ENCODE results near the gene TMPRSS13.
"Not testable (repeated sequence)": the region's sequence is repeated elsewhere in the genome, so short reads cannot be mapped to it uniquely, and the experiment has no call there.

The TMPRSS13 gene

DNA sequence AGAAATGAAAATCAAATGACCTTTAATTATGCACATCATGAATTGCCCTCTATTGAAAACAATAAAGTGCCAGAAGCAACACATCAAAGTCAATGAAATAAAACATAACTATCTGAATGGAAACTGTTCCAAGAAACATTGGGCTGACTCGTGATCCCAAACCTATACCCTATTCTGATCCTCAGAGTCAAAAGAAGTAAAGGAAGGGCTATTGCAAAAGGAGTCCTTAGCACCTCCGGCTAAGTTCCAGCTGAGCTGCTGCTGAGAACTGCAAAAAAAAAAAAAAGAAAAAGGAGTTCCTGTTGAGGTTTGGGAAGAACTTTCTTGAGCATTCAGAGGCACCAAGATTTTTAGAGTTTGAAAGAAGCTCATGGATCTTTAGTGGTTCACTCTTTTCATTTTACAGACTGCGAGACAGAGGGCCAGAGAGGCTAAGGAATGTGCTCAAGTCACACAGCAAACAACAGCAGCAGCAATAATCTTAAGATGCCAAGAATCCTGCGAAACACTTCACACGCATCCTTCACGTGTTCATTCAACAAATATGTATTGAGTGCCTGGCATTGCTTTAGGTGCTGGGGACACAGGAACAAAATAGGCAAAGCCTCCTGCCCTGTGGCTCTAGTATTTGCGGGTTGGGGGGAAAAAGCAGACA, 841 bp upstream of the TMPRSS13 start:
- no peak for DNase-seq

DNA sequence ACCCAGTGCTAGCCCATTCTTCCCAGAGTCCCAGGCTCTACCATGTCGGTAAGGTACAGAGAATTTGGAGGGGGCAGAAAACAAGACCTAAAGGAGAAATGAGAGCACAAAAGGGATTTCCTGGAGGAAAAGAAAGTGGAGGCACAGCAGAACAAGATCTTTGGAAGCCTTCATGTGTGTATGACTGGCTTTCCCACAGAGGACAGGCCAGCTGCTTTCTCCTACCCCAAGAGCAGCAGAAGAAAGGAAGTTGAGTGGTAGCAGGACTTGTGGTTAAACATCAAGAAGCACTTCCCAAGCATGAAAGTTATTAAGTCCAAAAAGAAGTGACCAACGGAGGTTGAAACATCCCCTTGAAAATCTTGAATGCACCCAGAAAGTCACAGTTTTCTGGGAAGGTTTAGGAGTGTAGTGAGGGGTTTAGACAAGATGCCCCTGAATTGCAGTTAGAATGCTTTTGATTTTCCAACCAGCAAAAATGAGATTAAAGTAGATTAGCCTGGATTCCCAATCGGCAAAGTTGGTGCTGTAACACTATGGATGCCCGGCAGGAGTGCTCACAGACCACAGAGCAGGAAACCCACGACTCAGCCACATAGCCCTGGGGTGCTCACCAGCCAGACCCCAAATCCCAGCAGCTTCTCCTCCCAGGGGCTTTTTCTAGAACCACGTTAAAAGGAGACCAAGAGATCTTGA, 608 bp downstream of the TMPRSS13 start:
- DNase-seq, result no peak

DNA sequence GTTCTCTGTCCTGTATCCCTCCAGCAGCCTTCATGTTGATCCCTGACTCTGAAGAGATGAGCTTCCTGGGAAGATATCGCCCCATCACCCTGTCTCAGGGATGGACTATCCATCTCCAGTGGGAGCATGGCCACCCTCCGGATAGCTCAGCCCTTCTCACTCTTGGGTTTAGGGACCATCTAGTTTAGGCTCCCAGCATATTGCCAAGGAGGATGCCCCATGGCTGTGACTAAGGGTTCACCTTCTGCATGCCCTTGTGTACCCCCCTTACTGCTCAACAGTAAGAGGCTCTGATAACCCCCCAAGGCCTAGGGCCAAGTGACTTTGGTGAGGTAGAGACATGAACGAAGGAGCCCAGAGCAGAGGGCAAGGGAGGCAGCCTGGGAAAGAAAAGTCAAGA, 1.3 kb downstream of the TMPRSS13 start:
- no peak for DNase-seq

DNA sequence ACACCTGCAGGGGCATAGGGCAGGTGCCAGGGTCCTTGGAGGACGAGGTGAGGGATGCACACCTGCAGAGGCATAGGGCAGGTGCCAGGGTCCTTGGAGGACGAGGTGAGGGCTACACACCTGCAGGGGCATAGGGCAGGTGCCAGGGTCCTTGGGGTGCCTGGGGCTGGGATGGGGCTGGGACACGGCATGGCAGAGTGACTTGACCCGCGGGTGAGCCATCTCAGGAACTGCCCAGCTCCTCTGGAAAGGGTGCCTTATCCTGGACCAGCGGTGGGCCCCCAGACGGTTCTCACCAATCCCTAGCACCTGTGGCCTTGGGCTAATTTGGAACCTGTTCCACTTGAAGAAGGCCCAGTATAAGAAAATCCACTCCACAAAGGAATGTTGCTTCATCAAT, 3.0 kb downstream of the TMPRSS13 start:
- DNase-seq, result not testable (repeated sequence)

DNA sequence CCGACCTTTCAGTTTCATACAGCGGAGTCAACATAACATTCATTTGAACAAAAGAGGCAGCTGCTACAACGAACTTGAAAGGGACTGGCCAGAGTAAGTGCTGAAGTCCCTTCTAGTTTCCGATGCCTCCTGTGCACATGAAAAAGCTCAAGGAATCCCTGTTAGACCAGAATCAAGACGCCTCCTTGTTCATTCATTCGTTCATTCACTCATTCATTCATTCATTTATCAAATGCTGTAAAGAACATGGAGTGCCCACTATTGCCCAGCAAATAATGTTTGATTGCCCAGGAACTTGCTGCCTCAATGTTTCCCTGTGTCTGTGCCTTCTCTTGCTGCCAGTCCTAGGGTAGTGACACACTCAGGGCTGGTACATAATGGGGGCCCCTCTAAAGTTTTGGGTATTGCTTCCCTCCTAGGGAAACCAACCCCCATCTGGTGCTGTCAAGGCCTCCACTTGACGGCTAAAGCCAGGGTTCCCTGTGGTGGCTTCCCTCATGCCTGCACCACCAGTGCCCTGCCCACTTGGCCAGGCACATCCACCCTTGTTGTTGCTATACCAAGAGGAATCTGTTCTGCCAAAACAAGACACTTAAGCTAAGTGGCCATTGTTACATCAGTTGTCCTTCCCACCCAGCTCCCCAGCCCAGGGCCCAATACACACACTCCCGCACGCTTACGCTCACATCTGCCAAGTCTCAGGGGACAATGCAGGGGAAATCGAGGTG, 3.8 kb downstream of the TMPRSS13 start:
- no peak for DNase-seq

DNA sequence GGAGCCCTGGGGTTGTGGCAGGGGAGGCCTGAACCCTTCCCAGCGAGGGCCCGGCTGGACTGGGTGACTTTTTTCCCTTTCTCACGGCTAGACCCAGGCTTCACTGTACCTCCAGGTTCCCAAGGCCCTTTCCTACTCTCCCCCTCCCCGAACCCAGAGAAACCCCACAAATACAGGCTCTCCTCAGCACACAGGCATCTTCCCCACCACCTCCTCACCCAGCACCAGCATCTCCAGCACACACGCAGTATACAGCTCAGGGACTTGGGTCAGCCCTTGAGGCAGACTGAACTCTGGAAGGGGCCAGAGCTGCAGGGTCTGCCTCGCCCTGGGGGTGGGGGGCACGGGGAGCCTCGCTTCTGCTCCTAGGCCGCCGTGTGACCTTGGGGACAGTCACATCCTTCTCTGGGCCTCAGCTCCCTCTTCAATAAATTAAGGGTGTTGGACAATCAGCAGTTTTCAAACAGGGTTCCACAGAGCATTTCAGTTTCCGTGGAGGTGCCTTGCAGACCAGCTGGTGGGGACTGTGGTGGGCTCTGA, 4.5 kb downstream of the TMPRSS13 start:
- no peak for DNase-seq

DNA sequence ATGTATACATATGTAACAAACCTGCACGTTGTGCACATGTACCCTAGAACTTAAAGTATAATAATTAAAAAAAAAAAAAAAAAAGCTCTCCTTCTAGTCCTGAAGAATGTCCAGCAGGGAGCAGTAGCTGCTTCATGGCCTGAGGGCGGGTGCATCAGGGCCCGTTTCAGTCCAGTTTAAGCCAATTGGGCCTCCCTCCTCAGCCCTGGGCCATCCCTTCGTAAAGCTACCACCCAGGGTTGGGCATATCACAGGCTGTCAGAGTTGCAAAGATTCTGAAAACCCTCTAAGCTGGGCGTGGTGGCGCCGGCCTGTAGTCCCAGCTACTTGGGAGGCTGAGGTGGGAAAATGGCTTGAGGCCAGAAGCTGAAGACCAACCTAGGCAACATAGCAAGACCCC, 5.4 kb downstream of the TMPRSS13 start:
- DNase-seq, result no peak

DNA sequence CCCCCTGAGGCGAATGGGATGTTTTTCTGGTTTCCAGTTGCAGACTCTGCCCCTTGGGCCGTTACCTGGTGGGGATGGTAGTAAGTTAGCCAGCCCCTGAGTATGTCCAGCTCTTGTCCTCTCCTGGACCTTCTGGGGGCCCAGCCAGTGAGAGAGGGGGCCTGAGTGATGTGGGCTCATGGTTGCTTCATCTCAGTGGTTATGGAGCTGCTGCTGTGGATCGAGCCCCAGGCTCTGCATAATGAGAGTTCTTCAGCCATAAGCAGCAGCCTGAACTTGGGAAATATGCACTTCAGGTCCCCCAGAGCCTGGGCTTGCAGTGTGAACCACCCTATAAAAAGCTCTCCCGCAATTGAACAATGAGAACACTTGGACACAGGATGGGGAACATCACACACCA, 5.9 kb downstream of the TMPRSS13 start:
- no peak for DNase-seq

DNA sequence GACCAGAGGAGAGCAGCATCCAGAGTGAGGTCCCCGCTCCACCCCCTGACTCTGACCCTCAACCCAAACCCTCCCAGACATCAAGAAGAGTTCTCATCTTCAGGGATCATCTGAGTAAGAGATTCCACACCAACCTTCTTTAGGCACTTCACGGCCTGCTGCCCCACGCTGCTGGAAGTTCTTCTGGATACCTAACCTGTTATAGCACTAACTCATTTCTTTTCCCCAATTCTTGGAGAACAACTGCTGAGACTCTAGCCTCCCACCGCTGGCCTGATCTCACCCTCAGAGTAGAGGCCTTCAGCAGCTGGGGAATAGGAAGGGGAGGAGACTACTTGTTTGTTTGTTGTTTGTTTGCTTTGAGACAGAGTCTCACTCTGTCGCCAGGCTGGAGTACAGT, 7.3 kb downstream of the TMPRSS13 start:
- no peak for DNase-seq

DNA sequence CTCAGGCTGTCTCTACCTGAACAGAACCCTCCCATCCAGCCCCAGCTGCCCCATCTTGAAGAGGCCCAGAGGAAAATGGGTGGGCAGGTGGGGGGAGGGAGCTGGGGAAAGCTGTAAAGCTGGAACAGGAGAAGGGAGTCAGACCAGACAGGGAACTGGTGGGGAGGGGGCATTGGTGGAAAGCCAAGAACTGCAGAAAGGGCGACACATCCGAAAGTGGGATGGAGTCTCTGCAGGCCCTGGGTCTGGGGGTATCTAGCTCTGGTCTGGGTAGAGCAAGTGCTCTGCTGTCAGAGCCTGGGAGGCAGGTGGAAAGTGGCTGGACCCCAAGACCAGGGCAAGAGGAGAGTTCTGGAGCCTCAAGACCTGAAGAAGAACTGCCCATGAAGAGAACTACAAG, 7.7 kb downstream of the TMPRSS13 start:
- DNase-seq, result no peak

DNA sequence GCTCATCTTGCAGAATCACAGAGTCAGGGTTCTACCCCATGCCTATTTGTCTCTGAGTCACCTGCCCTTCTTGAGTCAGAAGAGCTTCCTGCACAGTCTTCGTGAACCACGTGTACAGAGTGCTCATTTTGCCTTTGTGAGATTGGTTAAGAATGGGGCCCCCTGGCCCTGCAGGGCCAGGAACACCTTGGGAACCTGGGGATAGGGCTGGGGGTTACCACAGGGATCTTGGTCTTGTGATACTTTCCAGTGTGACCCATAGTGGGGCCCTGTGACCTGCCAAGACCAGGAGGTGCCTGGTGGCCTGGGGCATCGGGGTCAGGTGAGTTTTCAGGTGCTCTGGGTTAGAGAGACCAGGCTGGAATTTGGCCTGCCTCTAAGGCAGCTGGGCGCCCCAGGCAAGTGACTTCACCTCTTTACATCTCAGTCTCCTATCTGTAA, 9.4 kb downstream of the TMPRSS13 start:
- DNase-seq, result no peak

DNA sequence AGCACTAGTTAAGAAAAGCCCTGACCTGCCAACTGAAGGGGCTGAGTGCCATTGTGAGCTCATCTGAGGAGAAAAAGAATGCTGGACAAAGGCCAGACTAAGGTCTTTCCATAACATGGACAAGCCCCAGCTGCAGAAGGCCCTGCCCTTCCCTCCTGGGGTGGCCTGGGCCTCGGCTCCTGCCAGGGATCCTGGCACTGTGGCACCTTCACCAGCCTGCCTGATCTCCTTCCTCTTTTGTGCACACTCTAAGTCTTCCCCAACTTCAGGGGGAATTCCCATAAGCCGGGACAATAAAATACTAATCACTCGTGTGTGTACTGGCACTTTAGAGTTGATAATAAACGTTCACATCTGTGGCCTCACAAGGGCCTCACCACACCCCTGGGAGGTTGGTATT, 9.9 kb downstream of the TMPRSS13 start:
- DNase-seq, result no peak

DNA sequence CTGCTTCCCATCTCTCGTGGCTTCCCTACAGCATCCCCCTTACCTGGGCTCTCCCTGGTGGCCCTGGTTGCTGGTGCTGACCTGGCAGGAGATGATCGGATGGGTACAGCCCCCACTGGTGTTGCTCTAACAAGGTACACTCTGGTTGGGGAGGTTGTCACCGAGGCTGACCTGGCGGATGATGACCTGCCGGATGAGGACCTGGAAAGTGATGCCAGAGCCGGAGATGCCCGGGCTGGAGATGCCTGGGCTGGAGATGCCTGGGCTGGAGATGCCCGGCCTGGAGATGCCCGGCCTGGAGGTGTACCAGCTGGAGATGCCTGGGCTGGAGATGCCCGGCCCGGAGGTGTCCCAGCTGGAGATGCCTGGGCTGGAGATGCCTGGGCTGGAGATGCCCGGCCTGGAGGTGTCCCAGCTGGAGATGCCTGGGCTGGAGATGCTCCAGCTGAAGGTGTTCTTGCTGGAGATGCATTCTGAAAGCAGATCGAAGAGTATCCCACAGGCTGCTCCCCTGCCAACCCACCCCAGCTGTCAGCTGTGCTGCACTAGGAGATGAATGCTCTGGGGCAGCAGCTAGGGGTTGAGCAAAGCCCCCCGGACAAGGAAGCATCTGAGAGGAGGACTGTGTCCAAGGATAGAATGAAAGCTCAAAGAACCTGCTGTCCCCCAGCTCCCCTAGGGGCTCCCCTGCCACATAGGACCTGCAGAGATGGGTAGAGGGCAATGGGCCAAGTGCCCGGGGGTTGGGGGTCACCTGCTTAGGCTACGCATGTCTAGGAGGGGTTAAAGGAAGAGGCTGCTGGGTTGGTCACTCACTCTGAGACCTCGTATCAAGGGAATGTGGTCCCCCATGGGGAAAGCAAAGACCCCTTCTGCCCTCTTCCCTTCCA, 10.6 kb downstream of the TMPRSS13 start:
- no peak for DNase-seq

DNA sequence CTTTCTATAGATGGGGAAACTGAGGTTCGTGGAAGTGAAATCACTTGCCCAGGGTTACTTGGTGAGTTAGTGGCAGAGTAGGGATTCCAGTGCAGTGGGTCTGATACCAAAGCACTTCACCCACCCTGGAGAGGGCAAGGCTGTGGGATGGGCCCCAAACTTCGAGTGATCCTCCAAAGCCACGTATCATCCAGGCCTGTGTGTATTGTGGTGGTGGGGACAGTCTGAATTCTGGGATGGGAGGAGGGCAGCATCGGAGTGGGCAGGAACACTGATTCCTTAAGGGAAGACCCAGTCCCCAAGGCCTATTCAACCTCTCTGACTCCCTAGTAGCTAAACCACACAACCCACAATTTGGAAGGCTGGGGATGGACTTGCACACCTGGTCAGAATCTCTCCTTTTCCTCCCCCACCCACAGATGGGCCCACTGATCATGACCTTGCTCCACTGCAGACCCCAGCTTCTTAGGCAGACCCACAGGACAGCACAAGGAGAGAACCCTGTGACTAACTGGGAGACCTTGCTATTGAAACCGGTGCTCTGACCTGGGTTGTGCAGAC, 11.5 kb downstream of the TMPRSS13 start:
- DNase-seq, result no peak

DNA sequence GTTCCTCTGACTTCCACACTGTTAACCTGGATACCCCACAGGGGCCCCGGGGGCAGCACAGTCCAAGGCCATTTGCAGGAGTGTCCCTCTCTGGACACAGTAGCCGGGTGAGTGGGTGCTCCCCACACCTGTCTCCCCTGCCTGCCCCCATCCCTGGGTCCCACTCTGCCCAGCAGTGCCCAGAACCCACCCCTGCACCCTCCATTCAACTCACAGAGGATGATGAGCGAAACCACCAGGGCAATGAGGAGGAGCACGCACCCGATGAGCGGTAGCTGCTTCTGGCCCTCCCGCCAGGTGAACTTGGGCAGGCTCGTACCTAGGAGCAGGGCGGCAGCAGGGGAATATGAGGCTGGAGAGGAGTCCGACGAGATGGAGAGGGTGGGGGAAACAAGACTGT, 12.2 kb downstream of the TMPRSS13 start:
- DNase-seq, result no peak

DNA sequence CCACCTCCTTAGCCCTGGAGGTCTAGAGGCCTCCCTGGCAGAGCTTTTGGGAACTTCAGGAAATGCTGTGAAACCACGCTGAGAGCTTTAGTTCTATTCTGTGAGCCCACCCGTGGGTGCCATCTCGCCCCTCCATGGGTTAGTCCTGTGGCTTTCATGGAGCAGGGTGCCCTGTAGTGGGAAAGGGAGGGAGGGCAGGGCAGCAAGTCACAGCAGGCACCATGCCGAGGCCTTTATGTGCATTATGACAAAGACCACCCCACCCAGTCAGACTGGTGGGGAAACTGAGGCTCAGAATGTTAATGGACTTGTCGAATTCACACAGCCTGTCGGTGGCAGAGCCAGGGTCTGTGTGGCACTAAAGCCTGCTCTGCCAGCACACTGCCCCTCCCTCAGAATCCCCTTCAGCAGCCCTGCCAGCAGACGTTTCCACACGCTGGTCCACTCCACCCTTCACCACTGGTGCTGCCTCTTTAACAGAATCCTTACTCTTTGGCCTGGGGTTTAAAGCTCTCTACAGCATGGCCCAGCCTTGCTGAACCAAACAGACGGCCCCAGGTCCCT, 13.4 kb downstream of the TMPRSS13 start:
- DNase-seq, result no peak

DNA sequence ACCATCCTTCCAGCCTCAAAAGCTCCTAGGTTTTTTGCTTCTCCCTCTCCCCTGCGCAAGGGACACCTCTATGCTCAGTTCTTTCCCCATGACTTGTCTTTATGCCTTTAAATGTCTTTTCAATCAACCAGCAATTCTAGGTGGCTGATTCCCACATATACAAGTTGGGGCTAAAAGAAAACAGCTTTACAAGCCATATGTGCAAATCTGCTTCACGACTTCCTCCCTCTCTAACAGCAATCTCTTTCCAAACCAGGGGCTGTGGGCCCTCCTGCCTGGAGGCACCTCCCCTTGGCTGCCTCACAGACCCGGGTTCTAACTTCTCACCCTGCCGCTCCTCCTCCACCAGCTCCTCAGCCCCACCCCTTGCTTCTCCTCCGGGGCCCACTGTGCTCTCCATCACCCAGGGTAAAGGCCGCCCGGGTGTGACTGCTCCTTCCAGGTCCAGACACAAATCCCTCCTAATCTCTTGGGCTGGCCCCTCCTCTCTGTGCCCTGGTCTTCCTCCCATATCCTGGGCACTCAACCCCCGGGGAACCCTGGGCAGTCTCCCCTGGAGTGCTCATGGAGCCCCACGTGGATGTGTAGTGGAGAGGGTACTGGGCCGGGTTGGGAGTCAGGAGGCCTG, 14.1 kb downstream of the TMPRSS13 start:
- no peak for DNase-seq

DNA sequence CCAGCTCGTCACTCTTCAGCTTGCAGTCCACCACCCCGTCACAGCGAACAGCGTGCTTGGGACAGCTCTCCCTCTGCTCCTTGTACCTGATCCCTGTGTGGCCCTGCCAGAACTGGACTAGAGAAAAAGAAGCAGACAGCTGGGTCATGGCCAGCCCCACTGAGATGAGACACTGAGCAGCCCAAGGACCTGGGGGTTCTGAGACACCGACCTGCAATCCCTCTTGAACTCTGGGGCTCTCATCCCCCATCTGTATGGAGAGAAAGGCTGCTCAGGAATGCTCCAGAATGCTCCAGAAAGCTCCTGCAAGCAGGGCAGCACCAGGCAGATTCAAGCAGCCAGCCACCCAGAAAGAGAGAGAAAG, 14.8 kb downstream of the TMPRSS13 start:
- DNase-seq, result no peak

DNA sequence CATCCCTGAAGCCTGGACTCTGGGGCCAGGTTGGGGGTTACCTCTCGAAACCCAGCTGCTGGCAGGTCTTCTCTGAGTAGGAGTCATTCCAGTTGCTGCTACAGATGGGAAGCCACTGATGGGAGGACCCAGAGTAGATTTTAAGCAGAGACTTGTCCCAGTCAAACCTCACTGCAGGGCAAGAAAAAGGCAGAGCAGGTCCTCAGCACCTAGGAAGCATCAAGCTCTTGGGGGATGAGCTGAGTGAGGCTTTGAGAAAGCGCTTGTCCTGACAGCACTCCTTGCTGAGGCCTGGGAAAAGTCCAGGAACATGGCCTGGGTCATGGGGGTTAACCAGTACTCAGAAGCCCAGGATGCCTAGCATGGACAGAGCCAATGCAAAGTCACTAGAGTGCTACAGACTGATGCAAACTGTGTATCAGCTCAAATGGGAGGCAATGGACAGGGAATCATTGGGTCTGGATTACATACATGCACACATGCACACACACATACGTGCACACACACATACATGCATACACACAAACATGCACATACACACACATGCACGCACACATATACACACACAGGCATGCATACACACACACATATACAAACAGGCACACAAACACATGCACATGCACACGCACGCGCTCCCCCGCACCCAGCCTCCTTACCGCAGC, 15.3 kb downstream of the TMPRSS13 start:
- DNase-seq, result no peak

DNA sequence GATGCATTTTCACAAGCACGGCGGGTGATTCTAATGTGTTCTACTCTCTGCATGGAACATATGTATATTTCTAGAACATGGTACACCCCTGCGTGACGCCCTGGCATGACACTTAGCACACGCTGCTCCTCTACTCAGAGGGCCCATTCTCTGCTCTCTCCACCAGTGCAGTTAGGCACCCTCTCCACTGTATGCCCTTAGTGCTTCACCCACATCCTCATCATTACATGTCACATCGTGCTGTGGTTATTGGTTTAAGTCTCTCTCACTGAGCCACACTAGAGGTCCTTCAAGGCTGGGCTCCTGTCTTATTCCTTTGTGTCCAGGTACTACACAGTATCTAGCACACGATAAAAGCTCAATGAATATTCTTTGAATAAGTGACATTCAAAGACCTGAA, 16.7 kb downstream of the TMPRSS13 start:
- DNase-seq, result no peak

DNA sequence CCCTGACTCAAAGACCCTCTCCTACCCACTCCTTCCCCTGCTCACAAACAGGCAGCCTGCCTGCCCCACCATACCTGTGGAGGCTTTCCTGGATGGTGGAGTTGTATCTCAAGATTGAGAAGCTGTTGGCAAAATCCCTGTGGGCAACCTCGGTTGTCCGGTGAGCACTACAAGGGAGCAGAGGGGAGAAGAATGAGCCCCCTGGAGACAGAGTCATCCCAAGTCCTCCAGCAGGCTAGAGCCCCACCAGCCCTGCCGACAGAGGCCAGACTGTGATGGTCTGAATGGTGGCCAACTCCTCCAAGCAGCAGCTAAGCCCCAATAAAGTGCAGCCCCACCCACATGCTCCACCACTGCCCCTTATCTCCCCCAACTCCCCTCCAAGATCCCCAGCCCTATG, 17.5 kb downstream of the TMPRSS13 start:
- no peak for DNase-seq
